HEK293 (cell line): Measurements from ENCODE around the gene SNRPD2.

ENCODE experiments used
- BCL11A ChIP-seq: fragments of 450-650 bp; formaldehyde crosslinking; IDR thresholded peaks from 2 replicates; pipeline ENCODE4 v1.5.1; 2016; ENCODE audit warnings: low read depth, missing biosample characterization, missing genetic modification characterization
- FEZF1 ChIP-seq: fragments of 450-650 bp; formaldehyde crosslinking; IDR thresholded peaks from 2 replicates; pipeline ENCODE4 v1.5.1; 2016; ENCODE audit warnings: missing biosample characterization, missing genetic modification characterization
- HOXC10 ChIP-seq: sonication (generic); formaldehyde crosslinking; IDR thresholded peaks from 2 replicates; pipeline ENCODE4 v1.8.1; 2023; ENCODE audit warnings: mild to moderate bottlenecking, missing genetic modification reagents
- KLF1 ChIP-seq: fragments of 450-650 bp; formaldehyde crosslinking; IDR thresholded peaks from 2 replicates; pipeline ENCODE4 v1.5.1; 2016; ENCODE audit warnings: missing biosample characterization, missing genetic modification characterization
- KLF10 ChIP-seq: fragments of 450-650 bp; IDR thresholded peaks from 2 replicates; pipeline ENCODE4 v1.5.1; 2018; ENCODE audit warnings: missing biosample characterization, mild to moderate bottlenecking, missing genetic modification characterization
- KLF7 ChIP-seq: fragments of 450-650 bp; formaldehyde crosslinking; IDR thresholded peaks from 2 replicates; pipeline ENCODE4 v1.5.1; 2016; ENCODE audit warnings: missing biosample characterization, missing genetic modification characterization, borderline replicate concordance
- KLF9 ChIP-seq: fragments of 450-650 bp; formaldehyde crosslinking; IDR thresholded peaks from 2 replicates; pipeline ENCODE4 v1.5.1; 2016; ENCODE audit warnings: missing biosample characterization, missing genetic modification characterization, low read depth
- PRDM1 ChIP-seq: fragments of 450-650 bp; formaldehyde crosslinking; IDR thresholded peaks from 2 replicates; pipeline ENCODE4; 2016; ENCODE audit warnings: missing biosample characterization, missing genetic modification characterization
- SP3 ChIP-seq: fragments of 450-650 bp; formaldehyde crosslinking; IDR thresholded peaks from 2 replicates; pipeline ENCODE4 v1.5.1; 2016; ENCODE audit warnings: missing biosample characterization, missing genetic modification characterization
- SP7 ChIP-seq: fragments of 450-650 bp; formaldehyde crosslinking; IDR thresholded peaks from 2 replicates; pipeline ENCODE4 v1.5.1; 2016; ENCODE audit warnings: missing biosample characterization, missing genetic modification characterization
- TRIM28 ChIP-seq: IDR thresholded peaks from 2 replicates; pipeline ENCODE4 v1.6.1; 2011; ENCODE audit warnings: low read length, control low read depth, borderline replicate concordance
- ZEB2 ChIP-seq: fragments of 450-650 bp; formaldehyde crosslinking; IDR thresholded peaks from 2 replicates; pipeline ENCODE4 v1.5.1; 2016; ENCODE audit warnings: missing biosample characterization, missing genetic modification characterization
- ZNF169 ChIP-seq: fragments of 450-650 bp; formaldehyde crosslinking; IDR thresholded peaks from 2 replicates; pipeline ENCODE4 v1.5.1; 2016; ENCODE audit warnings: missing biosample characterization, missing genetic modification characterization
- ZNF239 ChIP-seq: fragments of 450-650 bp; formaldehyde crosslinking; IDR thresholded peaks from 2 replicates; pipeline ENCODE4 v1.5.1; 2016; ENCODE audit warnings: missing biosample characterization, missing genetic modification characterization
- ZNF341 ChIP-seq: fragments of 450-650 bp; formaldehyde crosslinking; IDR thresholded peaks from 2 replicates; pipeline ENCODE4; 2016; ENCODE audit warnings: low read depth, missing biosample characterization, missing genetic modification characterization
- ZNF391 ChIP-seq: fragments of 450-650 bp; formaldehyde crosslinking; IDR thresholded peaks from 2 replicates; pipeline ENCODE4 v1.5.1; 2016; ENCODE audit warnings: low read depth, missing biosample characterization, missing genetic modification characterization, borderline replicate concordance
- ZNF555 ChIP-seq: fragments of 450-650 bp; formaldehyde crosslinking; conservative IDR thresholded peaks from 2 replicates; pipeline ENCODE4 v1.5.1; 2017; ENCODE audit warnings: missing biosample characterization, mild to moderate bottlenecking, missing genetic modification characterization, inconsistent platforms
- ZNF558 ChIP-seq: fragments of 450-650 bp; formaldehyde crosslinking; IDR thresholded peaks from 2 replicates; pipeline ENCODE4 v1.5.1; 2016; ENCODE audit warnings: missing biosample characterization, missing genetic modification characterization
- ZNF621 ChIP-seq: fragments of 450-650 bp; formaldehyde crosslinking; IDR thresholded peaks from 2 replicates; pipeline ENCODE4 v1.5.1; 2017; ENCODE audit warnings: missing biosample characterization, missing genetic modification characterization
- ZNF624 ChIP-seq: fragments of 450-650 bp; formaldehyde crosslinking; IDR thresholded peaks from 2 replicates; pipeline ENCODE4 v1.5.1; 2017; ENCODE audit warnings: missing biosample characterization, missing genetic modification characterization
- ZNF629 ChIP-seq: fragments of 450-650 bp; formaldehyde crosslinking; IDR thresholded peaks from 2 replicates; pipeline ENCODE4 v1.5.1; 2017; ENCODE audit warnings: missing biosample characterization, missing genetic modification characterization
- ZNF777 ChIP-seq: fragments of 450-650 bp; formaldehyde crosslinking; IDR thresholded peaks from 2 replicates; pipeline ENCODE4 v1.5.1; 2017; ENCODE audit warnings: missing biosample characterization, missing genetic modification characterization, borderline replicate concordance
- ZXDB ChIP-seq: fragments of 450-650 bp; formaldehyde crosslinking; IDR thresholded peaks from 2 replicates; pipeline ENCODE4 v1.5.1; 2016; ENCODE audit warnings: missing biosample characterization, missing genetic modification characterization
- TF ChIP-seq, protein P1 (sequence below): fragments of 450-650 bp; formaldehyde crosslinking; IDR thresholded peaks from 2 replicates; pipeline ENCODE4 v1.5.1; 2016; ENCODE audit warnings: missing biosample characterization, missing genetic modification characterization
- TF ChIP-seq, protein P2 (sequence below): fragments of 450-650 bp; formaldehyde crosslinking; IDR thresholded peaks from 2 replicates; pipeline ENCODE4 v1.5.1; 2017; ENCODE audit warnings: missing biosample characterization, missing genetic modification characterization
- TF ChIP-seq, protein P3 (sequence below): fragments of 450-650 bp; IDR thresholded peaks from 2 replicates; pipeline ENCODE4 v1.5.1; 2018; ENCODE audit warnings: missing biosample characterization, missing genetic modification characterization
- TF ChIP-seq, protein P4 (sequence below): fragments of 450-650 bp; IDR thresholded peaks from 2 replicates; pipeline ENCODE4 v1.5.1; 2018; ENCODE audit warnings: missing biosample characterization, mild to moderate bottlenecking, missing genetic modification characterization
- TF ChIP-seq, protein P5 (sequence below): fragments of 450-650 bp; formaldehyde crosslinking; conservative IDR thresholded peaks from 2 replicates; pipeline ENCODE4 v1.5.1; 2016; ENCODE audit warnings: low read depth, missing biosample characterization, missing genetic modification characterization

SNRPD2 gene

DNA sequence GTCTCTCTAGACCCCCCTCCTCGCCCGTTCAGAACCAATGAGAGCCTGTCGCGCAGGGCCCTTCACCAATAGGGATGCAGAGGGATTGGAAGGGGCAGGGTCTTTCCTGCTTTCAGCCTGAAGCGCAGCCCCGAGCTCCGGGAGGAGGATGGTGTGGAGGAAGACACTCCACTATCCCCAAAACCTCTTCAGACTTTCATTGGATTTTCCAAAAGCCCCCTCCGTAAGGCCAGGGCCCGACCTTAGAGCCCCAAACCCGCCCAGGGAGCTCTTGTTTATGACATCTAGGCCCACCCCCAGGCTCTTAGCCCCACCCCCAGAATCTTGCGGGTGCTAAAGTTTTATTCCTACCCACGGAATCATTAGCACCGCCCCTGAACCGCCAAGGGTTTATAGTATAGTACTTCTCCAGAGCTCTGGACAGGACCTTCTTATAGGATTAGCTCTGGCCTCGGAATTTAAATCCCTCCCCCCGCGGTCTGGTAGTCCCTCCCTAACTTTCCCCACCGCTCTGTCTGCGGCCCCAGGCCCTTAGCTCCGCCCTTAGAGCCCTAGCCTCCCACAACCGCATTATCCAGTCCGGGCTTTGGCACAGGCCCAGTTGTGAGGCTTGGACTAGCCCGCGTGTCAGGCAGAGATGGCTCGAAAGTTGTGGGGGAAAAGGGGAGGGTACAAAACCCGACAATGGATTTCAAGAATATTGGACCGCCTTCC lies 46.0 kb downstream of the SNRPD2 start (continued):
- TF ChIP-seq, protein P1, sequence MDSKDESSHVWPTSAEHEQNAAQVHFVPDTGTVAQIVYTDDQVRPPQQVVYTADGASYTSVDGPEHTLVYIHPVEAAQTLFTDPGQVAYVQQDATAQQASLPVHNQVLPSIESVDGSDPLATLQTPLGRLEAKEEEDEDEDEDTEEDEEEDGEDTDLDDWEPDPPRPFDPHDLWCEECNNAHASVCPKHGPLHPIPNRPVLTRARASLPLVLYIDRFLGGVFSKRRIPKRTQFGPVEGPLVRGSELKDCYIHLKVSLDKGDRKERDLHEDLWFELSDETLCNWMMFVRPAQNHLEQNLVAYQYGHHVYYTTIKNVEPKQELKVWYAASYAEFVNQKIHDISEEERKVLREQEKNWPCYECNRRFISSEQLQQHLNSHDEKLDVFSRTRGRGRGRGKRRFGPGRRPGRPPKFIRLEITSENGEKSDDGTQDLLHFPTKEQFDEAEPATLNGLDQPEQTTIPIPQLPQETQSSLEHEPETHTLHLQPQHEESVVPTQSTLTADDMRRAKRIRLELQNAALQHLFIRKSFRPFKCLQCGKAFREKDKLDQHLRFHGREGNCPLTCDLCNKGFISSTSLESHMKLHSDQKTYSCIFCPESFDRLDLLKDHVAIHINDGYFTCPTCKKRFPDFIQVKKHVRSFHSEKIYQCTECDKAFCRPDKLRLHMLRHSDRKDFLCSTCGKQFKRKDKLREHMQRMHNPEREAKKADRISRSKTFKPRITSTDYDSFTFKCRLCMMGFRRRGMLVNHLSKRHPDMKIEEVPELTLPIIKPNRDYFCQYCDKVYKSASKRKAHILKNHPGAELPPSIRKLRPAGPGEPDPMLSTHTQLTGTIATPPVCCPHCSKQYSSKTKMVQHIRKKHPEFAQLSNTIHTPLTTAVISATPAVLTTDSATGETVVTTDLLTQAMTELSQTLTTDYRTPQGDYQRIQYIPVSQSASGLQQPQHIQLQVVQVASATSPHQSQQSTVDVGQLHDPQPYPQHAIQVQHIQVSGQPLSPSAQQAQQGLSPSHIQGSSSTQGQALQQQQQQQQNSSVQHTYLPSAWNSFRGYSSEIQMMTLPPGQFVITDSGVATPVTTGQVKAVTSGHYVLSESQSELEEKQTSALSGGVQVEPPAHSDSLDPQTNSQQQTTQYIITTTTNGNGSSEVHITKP (tag by site-specific recombination), result peak; percentile 91
- TF ChIP-seq FEZF1 (tag by site-specific recombination) (no peak), ZNF777 (no peak), KLF1 (tag by site-specific recombination) (peak; percentile 73), PRDM1 (tag by site-specific recombination) (0 out of 2 replicates have a peak, but pooled peaks have one; percentile 6), ZNF558 (0 out of 2 replicates have a peak, but pooled peaks have one; percentile 21), SP3 (tag by site-specific recombination) (peak; percentile 92), ZNF391 (tag by site-specific recombination) (0 out of 2 replicates have a peak, but pooled peaks have one; percentile 14), KLF7 (peak; percentile 79; the same call in 1 of the 2 replicates), ZNF239 (peak; percentile 13; the same call in 1 of the 2 replicates), HOXC10 (no peak), BCL11A (tag by site-specific recombination) (0 out of 2 replicates have a peak, but pooled peaks have one; percentile 7), KLF10 (tag by site-specific recombination) (peak; percentile 74; the same call in 1 of the 2 replicates), ZNF624 (tag by site-specific recombination) (no peak), ZXDB (tag by site-specific recombination) (peak; percentile 64), ZNF555 (tag by site-specific recombination) (no peak), ZNF621 (tag by site-specific recombination) (no peak), ZNF629 (peak; percentile 61), ZEB2 (peak; percentile 43; the same call in 1 of the 2 replicates), ZNF169 (no peak), ZNF341 (tag by site-specific recombination) (no peak), SP7 (tag by site-specific recombination) (peak; percentile 71), TRIM28 (0 out of 2 replicates have a peak, but pooled peaks have one; percentile 31), KLF9 (tag by site-specific recombination) (peak; percentile 52; the same call in 1 of the 2 replicates)
- TF ChIP-seq, protein P2, sequence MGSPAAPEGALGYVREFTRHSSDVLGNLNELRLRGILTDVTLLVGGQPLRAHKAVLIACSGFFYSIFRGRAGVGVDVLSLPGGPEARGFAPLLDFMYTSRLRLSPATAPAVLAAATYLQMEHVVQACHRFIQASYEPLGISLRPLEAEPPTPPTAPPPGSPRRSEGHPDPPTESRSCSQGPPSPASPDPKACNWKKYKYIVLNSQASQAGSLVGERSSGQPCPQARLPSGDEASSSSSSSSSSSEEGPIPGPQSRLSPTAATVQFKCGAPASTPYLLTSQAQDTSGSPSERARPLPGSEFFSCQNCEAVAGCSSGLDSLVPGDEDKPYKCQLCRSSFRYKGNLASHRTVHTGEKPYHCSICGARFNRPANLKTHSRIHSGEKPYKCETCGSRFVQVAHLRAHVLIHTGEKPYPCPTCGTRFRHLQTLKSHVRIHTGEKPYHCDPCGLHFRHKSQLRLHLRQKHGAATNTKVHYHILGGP (tag by site-specific recombination), result no peak
- TF ChIP-seq, protein P3, sequence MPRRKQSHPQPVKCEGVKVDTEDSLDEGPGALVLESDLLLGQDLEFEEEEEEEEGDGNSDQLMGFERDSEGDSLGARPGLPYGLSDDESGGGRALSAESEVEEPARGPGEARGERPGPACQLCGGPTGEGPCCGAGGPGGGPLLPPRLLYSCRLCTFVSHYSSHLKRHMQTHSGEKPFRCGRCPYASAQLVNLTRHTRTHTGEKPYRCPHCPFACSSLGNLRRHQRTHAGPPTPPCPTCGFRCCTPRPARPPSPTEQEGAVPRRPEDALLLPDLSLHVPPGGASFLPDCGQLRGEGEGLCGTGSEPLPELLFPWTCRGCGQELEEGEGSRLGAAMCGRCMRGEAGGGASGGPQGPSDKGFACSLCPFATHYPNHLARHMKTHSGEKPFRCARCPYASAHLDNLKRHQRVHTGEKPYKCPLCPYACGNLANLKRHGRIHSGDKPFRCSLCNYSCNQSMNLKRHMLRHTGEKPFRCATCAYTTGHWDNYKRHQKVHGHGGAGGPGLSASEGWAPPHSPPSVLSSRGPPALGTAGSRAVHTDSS (tag by site-specific recombination), result no peak
- TF ChIP-seq, protein P4, sequence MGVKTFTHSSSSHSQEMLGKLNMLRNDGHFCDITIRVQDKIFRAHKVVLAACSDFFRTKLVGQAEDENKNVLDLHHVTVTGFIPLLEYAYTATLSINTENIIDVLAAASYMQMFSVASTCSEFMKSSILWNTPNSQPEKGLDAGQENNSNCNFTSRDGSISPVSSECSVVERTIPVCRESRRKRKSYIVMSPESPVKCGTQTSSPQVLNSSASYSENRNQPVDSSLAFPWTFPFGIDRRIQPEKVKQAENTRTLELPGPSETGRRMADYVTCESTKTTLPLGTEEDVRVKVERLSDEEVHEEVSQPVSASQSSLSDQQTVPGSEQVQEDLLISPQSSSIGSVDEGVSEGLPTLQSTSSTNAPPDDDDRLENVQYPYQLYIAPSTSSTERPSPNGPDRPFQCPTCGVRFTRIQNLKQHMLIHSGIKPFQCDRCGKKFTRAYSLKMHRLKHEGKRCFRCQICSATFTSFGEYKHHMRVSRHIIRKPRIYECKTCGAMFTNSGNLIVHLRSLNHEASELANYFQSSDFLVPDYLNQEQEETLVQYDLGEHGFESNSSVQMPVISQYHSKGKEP (tag by site-specific recombination), result peak; percentile 66; the same call in 1 of the 2 replicates
- TF ChIP-seq, protein P5, sequence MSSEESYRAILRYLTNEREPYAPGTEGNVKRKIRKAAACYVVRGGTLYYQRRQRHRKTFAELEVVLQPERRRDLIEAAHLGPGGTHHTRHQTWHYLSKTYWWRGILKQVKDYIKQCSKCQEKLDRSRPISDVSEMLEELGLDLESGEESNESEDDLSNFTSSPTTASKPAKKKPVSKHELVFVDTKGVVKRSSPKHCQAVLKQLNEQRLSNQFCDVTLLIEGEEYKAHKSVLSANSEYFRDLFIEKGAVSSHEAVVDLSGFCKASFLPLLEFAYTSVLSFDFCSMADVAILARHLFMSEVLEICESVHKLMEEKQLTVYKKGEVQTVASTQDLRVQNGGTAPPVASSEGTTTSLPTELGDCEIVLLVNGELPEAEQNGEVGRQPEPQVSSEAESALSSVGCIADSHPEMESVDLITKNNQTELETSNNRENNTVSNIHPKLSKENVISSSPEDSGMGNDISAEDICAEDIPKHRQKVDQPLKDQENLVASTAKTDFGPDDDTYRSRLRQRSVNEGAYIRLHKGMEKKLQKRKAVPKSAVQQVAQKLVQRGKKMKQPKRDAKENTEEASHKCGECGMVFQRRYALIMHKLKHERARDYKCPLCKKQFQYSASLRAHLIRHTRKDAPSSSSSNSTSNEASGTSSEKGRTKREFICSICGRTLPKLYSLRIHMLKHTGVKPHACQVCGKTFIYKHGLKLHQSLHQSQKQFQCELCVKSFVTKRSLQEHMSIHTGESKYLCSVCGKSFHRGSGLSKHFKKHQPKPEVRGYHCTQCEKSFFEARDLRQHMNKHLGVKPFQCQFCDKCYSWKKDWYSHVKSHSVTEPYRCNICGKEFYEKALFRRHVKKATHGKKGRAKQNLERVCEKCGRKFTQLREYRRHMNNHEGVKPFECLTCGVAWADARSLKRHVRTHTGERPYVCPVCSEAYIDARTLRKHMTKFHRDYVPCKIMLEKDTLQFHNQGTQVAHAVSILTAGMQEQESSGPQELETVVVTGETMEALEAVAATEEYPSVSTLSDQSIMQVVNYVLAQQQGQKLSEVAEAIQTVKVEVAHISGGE (tag by site-specific recombination), result peak; percentile 21; the same call in 1 of the 2 replicates
